HG03095 (cell line): Measurements from ENCODE around the gene DOCK7.
"Not testable (repeated sequence)": the region's sequence is repeated elsewhere in the genome, so short reads cannot be mapped to it uniquely, and the experiment has no call there.

Experiments
- ATAC-seq: cut with Tn5 transposase; IDR thresholded peaks from one replicate; pipeline ENCODE4 v1.9.1; 2021; ENCODE audit warnings: moderate library complexity; ENCODE audit not compliant: unreplicated experiment

DOCK7 gene

GRCh38 chr1:62687903-62688686 is at the start of gene DOCK7:
DOCK7 (minus strand) TSS chr1:62688386; CDS start chr1:62688264, 122 bp downstream.
- ATAC-seq, result peak; percentile 68

- no peak for ATAC-seq
Observed at GRCh38 chr1:62735491-62736171, 47.4 kb upstream of the DOCK7 start.

GRCh38 chr1:62732331-62732730 is 44.1 kb upstream of the DOCK7 start:
- ATAC-seq, result no peak

GRCh38 chr1:62728963-62729362 is 40.8 kb upstream of the DOCK7 start:
- ATAC-seq, result no peak

GRCh38 chr1:62727656-62728407 is 39.6 kb upstream of the DOCK7 start:
- no peak for ATAC-seq

- no peak for ATAC-seq
Observed at GRCh38 chr1:62726011-62726442, 37.8 kb upstream of the DOCK7 start.

- ATAC-seq, result no peak
Observed at GRCh38 chr1:62725255-62725654, 37.1 kb upstream of the DOCK7 start.

- ATAC-seq, result no peak
Observed at GRCh38 chr1:62724430-62724829, 36.2 kb upstream of the DOCK7 start.

- ATAC-seq, result no peak
Observed at GRCh38 chr1:62723883-62724282, 35.7 kb upstream of the DOCK7 start.

GRCh38 chr1:62722796-62723195 is 34.6 kb upstream of the DOCK7 start:
- peak; percentile 88 for ATAC-seq

- no peak for ATAC-seq
Observed at GRCh38 chr1:62720946-62721554, 32.9 kb upstream of the DOCK7 start.

- not testable (repeated sequence) for ATAC-seq
Observed at GRCh38 chr1:62718400-62718799, 30.2 kb upstream of the DOCK7 start.

GRCh38 chr1:62717483-62717882 is 29.3 kb upstream of the DOCK7 start:
- no peak for ATAC-seq

GRCh38 chr1:62716397-62716796 is 28.2 kb upstream of the DOCK7 start:
- ATAC-seq, result no peak

- no peak for ATAC-seq
Observed at GRCh38 chr1:62712336-62713243, 24.4 kb upstream of the DOCK7 start.

- ATAC-seq, result no peak
Observed at GRCh38 chr1:62707744-62708120, 19.5 kb upstream of the DOCK7 start.

GRCh38 chr1:62706985-62707743 is 19.0 kb upstream of the DOCK7 start:
- no peak for ATAC-seq

GRCh38 chr1:62698161-62698560 is 10.0 kb upstream of the DOCK7 start:
- ATAC-seq, result not testable (repeated sequence)

- not testable (repeated sequence) for ATAC-seq
Observed at GRCh38 chr1:62694479-62694878, 6.3 kb upstream of the DOCK7 start.
